Keratinocyte (primary cell): ENCODE measurements around the gene PASD1. TPM values are rescaled to one million over a fixed set of nuclear protein-coding genes. Genes with fewer than 3 reads are reported as not detected.

Experiments used
- DNase-seq: peaks from one replicate; pipeline ENCODE4 v3.0.0-alpha.2; 2011; ENCODE audit warnings: low read depth, missing footprints, low spot score
- FAIRE-seq: peaks from 2 replicates; lab custom pipeline; 2011; peaks lifted over from hg19 to GRCh38; lab: Jason Lieb, UNC
- H2AFZ ChIP-seq: 2 replicates; pipeline ENCODE4 v1.6.0; 2012; ENCODE audit warnings: low read length, control low read depth, inconsistent platforms; ENCODE audit not compliant: control insufficient read depth
- H3K27ac ChIP-seq: 2 replicates; pipeline ENCODE4 v1.5.1; 2011; ENCODE audit warnings: low read length; ENCODE audit not compliant: control insufficient read depth, insufficient read depth
- H3K27me3 ChIP-seq: 3 replicates; pipeline ENCODE4 v1.6.0; 2011; ENCODE audit warnings: low read length; ENCODE audit not compliant: control insufficient read depth, insufficient read depth; ENCODE audit errors: extremely low read depth
- H3K36me3 ChIP-seq, 2 experiments: 2 replicates in 1 of 2; 3 replicates in 1 of 2; pipeline ENCODE4 v1.5.1; 2011; ENCODE audit warnings: low read length in 2 of 2, mild to moderate bottlenecking in 1 of 2; ENCODE audit not compliant: control insufficient read depth in 2 of 2, insufficient read depth in 2 of 2; ENCODE audit errors: extremely low read depth in 1 of 2
- H3K4me1 ChIP-seq: 3 replicates; pipeline ENCODE4 v1.5.1; 2011; ENCODE audit warnings: low read length; ENCODE audit not compliant: control insufficient read depth, insufficient read depth; ENCODE audit errors: extremely low read depth
- H3K4me2 ChIP-seq: 3 replicates; pipeline ENCODE4 v1.6.0; 2011; ENCODE audit warnings: low read depth, low read length; ENCODE audit not compliant: control insufficient read depth, insufficient read depth; ENCODE audit errors: extremely low read depth
- H3K4me3 ChIP-seq, 3 experiments: fragments of 200-600 bp in 1 of 3; sonication (generic) in 1 of 3; 2 replicates in 2 of 3; 3 replicates in 1 of 3; pipeline ENCODE4 v1.5.1; 2011 to 2016; ENCODE audit warnings: low read length in 3 of 3, mild to moderate bottlenecking in 3 of 3, control low read depth in 2 of 3, inconsistent platforms in 1 of 3, low read depth in 1 of 3, mixed read lengths in 1 of 3, mixed run types in 1 of 3, moderate library complexity in 1 of 3; ENCODE audit not compliant: control insufficient read depth in 2 of 3, insufficient read depth in 2 of 3; ENCODE audit errors: extremely low read depth in 1 of 3
- H3K79me2 ChIP-seq: 2 replicates; pipeline ENCODE4 v1.6.0; 2012; ENCODE audit warnings: low read length; ENCODE audit not compliant: control insufficient read depth, insufficient read depth
- H3K9ac ChIP-seq: 3 replicates; pipeline ENCODE4 v1.6.0; 2011; ENCODE audit warnings: low read length; ENCODE audit not compliant: control insufficient read depth, insufficient read depth; ENCODE audit errors: extremely low read depth
- H3K9me1 ChIP-seq: 3 replicates; pipeline ENCODE4 v1.6.0; 2011; ENCODE audit warnings: low read length; ENCODE audit not compliant: control insufficient read depth, insufficient read depth; ENCODE audit errors: extremely low read depth
- H3K9me3 ChIP-seq: 2 replicates; pipeline ENCODE4 v1.5.1; 2012; ENCODE audit warnings: low read depth, low read length; ENCODE audit not compliant: control insufficient read depth
- H4K20me1 ChIP-seq: 3 replicates; pipeline ENCODE4 v1.6.0; 2011; ENCODE audit warnings: low read length; ENCODE audit not compliant: control insufficient read depth, insufficient read depth; ENCODE audit errors: extremely low read depth
- EZH2 ChIP-seq: IDR thresholded peaks from one replicate; pipeline ENCODE4 v1.6.1; 2012; ENCODE audit warnings: inconsistent platforms, mild to moderate bottlenecking, low read length, moderate library complexity
- dilution Hi-C: fragments of 300-500 bp; cut with MboI; formaldehyde crosslinking; loops from one replicate; pipeline ENCODE4 v1.7.0; 2020; ENCODE audit warnings: low sequenced_read_pairs; ENCODE audit not compliant: extremely low pct_ligation_motif_present
- polyA plus RNA-seq, 5 experiments: library from polyadenylated mRNA; depleted of rRNA in 3 of 5; stranded (reverse) in 3 of 5; stranded (forward) in 1 of 5; unstranded in 1 of 5; fragments of >200 nt; gene quantifications; 1 replicate in 1 of 5; 2 replicates in 3 of 5; 3 replicates in 1 of 5; pipeline versions ENCODE4 v1.2.1 to v1.2.3, GENCODE V29; 2011 to 2012; ENCODE audit warnings: missing spikeins in 2 of 5, low read depth in 1 of 5, low replicate concordance in 1 of 5
- TF ChIP-seq, protein P1 (sequence below), 3 experiments: IDR thresholded peaks in 1 of 3; conservative IDR thresholded peaks in 1 of 3; optimal IDR thresholded peaks in 1 of 3; 2 replicates in 2 of 3; 3 replicates in 1 of 3; pipeline versions ENCODE3 to v1.5.1; 2011; ENCODE audit warnings: low read length in 3 of 3, mild to moderate bottlenecking in 3 of 3, moderate library complexity in 2 of 3, control low read depth in 1 of 3, inconsistent platforms in 1 of 3; ENCODE audit not compliant: insufficient read depth in 2 of 3; ENCODE audit errors: extremely low read depth in 1 of 3

Gene PASD1
- polyA plus RNA-seq, 1 donor (not counting 4 experiments of a cell fraction or from before 2014, with no cell fraction given), result not detected

DNA sequence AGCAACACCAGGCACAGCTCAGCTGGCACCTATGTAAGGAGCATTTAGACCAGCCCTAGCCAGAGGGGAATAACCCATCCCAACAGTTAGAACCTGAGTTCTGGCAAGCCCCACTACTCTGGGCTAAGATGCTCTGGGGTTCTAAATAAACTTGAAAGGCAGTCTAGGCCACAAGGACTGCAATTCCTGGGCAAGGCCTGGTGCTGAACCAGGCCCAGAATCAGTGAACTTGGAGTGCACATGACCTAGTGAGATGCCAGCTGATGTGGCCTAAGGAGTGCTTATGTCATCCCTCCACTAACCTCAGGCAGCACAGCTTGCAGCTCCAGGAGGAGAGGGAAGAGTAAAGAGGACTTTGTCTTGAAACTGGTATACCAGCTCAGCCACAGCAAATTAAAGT is 124.2 kb downstream of the PASD1 start:
- no peaks in the 10 kb centered on the region for H3K27me3 ChIP-seq
- no peak for FAIRE-seq
- no peaks in the 10 kb centered on the region for H3K36me3 ChIP-seq
- H3K9me3 ChIP-seq, result no peaks in the 10 kb centered on the region
- no peaks in the 10 kb centered on the region for H4K20me1 ChIP-seq
- no peaks in the 10 kb centered on the region for H3K9me1 ChIP-seq
- DNase-seq, result no peak
- H3K27ac ChIP-seq, result no peak overlapping the region
- H3K4me1 ChIP-seq, result no peaks in the 10 kb centered on the region
- no peak overlapping the region for H2AFZ ChIP-seq
- H3K4me2 ChIP-seq, result no peak overlapping the region
- H3K79me2 ChIP-seq, result no peaks in the 10 kb centered on the region
- TF ChIP-seq EZH2, result no peak
- TF ChIP-seq, protein P1, sequence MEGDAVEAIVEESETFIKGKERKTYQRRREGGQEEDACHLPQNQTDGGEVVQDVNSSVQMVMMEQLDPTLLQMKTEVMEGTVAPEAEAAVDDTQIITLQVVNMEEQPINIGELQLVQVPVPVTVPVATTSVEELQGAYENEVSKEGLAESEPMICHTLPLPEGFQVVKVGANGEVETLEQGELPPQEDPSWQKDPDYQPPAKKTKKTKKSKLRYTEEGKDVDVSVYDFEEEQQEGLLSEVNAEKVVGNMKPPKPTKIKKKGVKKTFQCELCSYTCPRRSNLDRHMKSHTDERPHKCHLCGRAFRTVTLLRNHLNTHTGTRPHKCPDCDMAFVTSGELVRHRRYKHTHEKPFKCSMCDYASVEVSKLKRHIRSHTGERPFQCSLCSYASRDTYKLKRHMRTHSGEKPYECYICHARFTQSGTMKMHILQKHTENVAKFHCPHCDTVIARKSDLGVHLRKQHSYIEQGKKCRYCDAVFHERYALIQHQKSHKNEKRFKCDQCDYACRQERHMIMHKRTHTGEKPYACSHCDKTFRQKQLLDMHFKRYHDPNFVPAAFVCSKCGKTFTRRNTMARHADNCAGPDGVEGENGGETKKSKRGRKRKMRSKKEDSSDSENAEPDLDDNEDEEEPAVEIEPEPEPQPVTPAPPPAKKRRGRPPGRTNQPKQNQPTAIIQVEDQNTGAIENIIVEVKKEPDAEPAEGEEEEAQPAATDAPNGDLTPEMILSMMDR (optimal IDR thresholded peaks at IDR 0.05 in 1 of 3, IDR thresholded peaks at IDR 0.05 in 1 of 3, conservative IDR thresholded peaks at IDR 0.05 in 1 of 3; ENCODE audit: extremely low read depth in 1 of 3, insufficient read depth in 2 of 3, low read length in 3 of 3), result no peak
- no peak overlapping the region for H3K4me3 ChIP-seq
- dilution Hi-C loops, result no loop called here
- no peak overlapping the region for H3K9ac ChIP-seq

DNA sequence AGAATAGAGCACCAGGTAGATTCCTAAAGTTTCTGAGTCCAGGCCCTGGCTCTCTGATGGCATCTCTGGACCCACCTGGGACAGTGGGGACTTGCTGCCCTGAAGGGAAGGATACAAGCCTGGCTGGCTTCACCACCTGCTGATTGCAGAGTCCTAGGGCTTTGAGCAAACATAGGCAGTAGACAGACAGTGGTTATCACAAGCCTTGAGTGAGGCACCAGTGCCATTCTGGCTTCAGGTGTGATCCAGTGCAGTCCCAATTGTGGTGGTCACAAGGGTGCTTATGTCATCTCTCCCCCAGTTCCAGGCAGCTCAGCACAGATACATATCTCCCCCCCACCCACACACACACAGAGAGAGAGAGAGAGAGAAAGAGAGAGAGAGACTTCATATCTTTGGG is 125.2 kb downstream of the PASD1 start:
- no peak for FAIRE-seq
- no peak overlapping the region for H2AFZ ChIP-seq
- dilution Hi-C loops, result no loop called here

More for the DNA sequence above, 125.2 kb downstream of the PASD1 start:
- Histone ChIP-seq H3K4me1 (no peaks in the 10 kb centered on the region), H3K27me3 (no peaks in the 10 kb centered on the region), H3K4me2 (no peak overlapping the region), H4K20me1 (no peaks in the 10 kb centered on the region), H3K79me2 (no peaks in the 10 kb centered on the region), H3K4me3 (no peak overlapping the region), H3K36me3 (no peaks in the 10 kb centered on the region), H3K9me1 (no peaks in the 10 kb centered on the region), H3K9me3 (no peaks in the 10 kb centered on the region), H3K9ac (no peak overlapping the region), H3K27ac (no peak overlapping the region)
- TF ChIP-seq EZH2, result no peak
- TF ChIP-seq, protein P1 (optimal IDR thresholded peaks at IDR 0.05 in 1 of 3, IDR thresholded peaks at IDR 0.05 in 1 of 3, conservative IDR thresholded peaks at IDR 0.05 in 1 of 3; ENCODE audit: extremely low read depth in 1 of 3, insufficient read depth in 2 of 3, low read length in 3 of 3), result no peak
- no peak for DNase-seq
